Dedifferentiated amniotic fluid mesenchymal stem cell (primary cell): ENCODE data around the gene ASGR1.

Experiments
- DNase-seq: peaks from one replicate; pipeline ENCODE4 v3.0.0-alpha.2; 2016; ENCODE audit errors: extremely low spot score

The ASGR1 gene

GRCh38 chr17:7179317-7180254 lies at the start of gene ASGR1:
ASGR1 (minus strand) TSS chr17:7179370; CDS start chr17:7178563, 807 bp downstream.
- DNase-seq = no peak

DNA sequence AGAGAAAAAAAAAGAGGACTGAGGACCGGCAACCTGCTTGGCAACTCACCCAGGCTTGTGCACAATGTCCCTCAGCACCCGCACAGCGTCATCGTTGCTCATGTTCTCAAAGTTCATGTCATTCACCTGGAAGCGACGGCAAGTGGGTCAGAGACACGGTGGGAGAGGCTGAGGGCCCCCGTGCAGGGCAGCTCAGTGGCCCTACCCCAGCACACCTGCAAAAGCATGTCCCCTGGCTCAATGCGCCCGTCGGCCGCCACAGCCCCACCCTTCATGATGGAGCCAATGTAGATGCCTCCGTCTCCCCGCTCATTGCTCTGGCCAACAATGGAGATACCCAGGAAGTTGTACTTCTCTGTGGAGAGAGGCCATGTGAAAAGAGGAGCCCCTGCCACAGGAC lies 49.8 kb upstream of the ASGR1 start:
- no peak for DNase-seq

DNA sequence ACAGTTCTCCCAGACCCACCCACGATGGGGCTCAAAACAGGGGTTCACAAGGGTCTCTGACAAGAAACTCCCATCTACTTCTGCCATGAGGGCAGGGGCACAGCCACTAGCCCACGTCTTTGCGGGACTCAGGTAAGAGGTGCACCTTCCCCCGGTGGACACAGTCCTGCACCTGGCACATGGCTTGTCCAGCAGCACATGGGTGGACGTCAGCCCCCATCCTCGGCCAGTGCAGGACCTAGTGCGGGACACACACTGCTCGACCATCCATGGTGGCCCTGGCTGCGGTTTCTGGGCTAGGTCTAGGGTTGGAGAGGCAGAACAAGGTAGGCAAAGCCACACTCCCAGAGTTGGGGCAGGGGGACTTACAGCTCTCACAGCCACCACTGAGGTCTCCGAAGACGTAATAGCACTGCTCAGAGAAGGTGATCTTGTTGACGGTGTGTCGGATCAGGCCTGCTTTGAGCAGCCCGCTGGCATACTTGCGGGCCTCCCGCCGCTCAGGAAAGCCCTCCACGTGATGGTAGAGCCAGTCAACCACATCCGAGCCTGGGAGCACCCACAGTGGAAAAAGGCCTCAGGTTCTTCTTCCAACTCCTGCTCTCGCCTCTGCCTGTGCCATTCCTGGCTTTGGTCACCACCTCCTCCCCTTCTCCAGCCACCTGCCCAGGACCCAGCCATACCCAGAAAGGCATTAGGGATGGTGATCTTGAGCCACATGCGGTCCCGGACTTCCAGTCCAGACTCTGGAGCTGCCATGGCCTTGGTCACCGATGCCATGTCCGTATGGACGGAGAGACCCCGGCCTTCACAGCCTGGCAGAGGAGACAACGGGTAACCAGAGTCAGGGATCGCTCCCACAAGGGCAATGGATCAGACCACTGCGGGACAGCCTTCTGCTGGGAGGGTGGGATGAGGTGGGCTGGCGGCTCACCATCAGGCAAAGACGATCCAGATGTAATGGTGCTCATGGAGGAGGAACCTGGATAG lies 47.8 kb upstream of the ASGR1 start:
- DNase-seq = no peak

DNA sequence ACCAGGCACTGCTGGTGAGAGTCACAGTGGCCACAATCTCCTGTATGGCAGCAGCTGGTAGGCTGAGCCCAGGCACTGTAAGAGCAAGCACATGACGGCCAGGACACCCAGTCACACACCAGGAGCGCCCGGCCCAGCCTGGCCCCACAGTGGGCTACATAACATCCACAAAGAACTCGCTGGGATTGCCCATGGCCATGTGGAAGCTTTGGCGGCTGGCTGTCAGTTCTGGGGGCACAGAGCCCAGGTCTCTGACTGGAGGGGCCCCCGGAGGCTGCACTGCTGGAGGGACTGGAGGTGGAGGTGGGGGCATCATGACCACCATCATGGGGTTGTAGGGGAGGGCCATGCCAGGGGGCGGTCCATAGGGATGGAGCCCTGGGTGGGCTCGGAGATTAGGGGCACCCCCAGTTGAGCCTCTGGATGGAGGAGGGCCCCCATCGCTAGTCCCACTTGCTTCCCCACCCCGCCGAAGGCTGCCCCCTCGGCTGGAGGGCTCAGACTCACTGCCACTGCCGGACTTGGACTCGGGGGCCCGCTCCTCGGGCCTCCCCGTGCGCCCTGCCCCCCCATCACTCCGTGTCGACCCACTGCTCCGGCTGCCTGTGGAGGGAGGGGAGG lies 46.7 kb upstream of the ASGR1 start:
- DNase-seq = no peak

DNA sequence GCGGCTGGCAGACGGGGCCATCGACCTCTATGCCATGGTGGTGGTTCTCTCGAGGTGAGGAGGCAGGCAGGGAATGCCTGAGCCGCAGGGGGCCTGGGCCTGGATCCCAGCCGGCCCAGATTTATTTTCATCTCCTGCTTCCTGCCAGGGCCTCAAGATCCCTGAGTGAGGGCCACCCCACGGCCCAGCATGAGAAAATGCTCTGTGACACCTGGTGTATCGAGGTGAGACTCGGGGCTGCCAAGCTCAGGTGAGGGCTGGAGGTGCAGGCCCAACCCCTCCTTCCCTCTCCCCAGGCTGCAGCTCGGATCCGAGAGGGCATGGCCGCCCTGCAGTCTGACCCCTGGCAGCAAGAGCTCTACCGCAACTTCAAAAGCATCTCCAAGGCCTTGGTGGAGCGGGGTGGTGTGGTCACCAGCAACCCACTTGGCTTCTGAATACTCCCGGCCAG lies 45.5 kb upstream of the ASGR1 start:
- no peak for DNase-seq

- no peak for DNase-seq
These were observed 44.9 kb upstream of the ASGR1 start for GRCh38 chr17:7224110-7224509.

GRCh38 chr17:7223375-7223774 lies 44.2 kb upstream of the ASGR1 start:
- DNase-seq = no peak

DNA sequence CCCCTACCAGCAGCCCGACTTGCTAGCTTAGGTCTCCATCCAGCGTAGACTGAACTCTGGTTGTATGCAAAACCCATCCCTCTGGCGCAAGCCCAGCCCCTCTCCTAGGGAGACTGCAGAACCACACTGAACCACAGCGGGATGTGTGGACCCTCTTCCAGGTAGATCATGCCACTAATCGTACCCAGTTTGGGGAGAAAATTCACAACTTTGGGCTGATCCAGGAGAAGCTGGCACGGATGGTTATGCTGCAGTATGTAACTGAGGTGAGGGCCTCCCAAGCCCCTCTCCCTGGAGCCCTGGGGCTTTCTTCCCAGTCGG lies 43.8 kb upstream of the ASGR1 start:
- no peak for DNase-seq

GRCh38 chr17:7222093-7222971 lies 43.2 kb upstream of the ASGR1 start:
- no peak for DNase-seq

- DNase-seq = no peak
These were observed 42.3 kb upstream of the ASGR1 start for GRCh38 chr17:7221278-7222092.

- no peak for DNase-seq
These were observed 41.6 kb upstream of the ASGR1 start for GRCh38 chr17:7220593-7221277.

- DNase-seq = peak; percentile 87
These were observed 40.8 kb upstream of the ASGR1 start, which contains the start of the genes ACADVL and DLG4 for GRCh38 chr17:7219812-7220592. ACADVL (plus strand) TSS chr17:7219938; CDS start chr17:7219985, 47 bp downstream. DLG4 (minus strand) TSS chr17:7219836.

DNA sequence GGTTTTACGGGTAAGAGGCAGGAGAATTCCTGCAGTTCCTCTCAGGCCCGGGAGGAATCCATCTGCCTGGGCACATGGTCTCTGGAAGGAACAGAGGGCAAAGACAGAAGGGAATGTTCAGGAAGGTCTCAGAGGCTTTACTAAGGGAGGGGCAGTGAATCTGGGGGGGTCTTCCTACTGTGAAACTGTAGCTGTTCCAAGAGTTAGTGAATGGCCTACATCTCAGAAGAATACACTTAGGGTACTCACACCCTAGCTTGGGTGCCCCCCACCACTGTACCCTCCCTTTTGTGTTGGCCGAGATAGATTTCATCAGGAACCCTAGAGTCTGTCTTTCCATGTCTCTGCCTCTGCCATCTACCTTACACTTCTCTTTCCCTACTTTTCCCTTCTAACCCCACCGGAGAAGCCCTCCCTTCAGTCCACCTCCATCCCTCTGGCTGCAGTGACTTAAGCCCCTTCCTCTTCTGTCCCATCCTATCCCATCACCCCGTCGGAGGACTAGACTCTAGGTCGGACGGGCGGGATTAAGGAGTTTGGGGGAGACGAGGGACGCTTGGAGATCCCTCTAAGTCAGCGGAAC lies 40.1 kb upstream of the ASGR1 start:
- no peak for DNase-seq

GRCh38 chr17:7218758-7219157 lies 39.6 kb upstream of the ASGR1 start:
- no peak for DNase-seq

GRCh38 chr17:7218166-7218565 lies 39.0 kb upstream of the ASGR1 start:
- no peak for DNase-seq

- peak; percentile 57 for DNase-seq
These were observed 38.2 kb upstream of the ASGR1 start for GRCh38 chr17:7217113-7217987.
